Neuronal stem cell (in vitro differentiated cells): ENCODE measurements around the gene RTP5. TPM values are rescaled to one million over a fixed set of nuclear protein-coding genes. Genes with fewer than 3 reads are reported as not detected.
"Not testable (repeated sequence)": the region's sequence is repeated elsewhere in the genome, so short reads cannot be mapped to it uniquely, and the experiment has no call there.

Source experiments
- DNase-seq: peaks from one replicate; pipeline ENCODE4 v3.0.0-alpha.2; 2013; ENCODE audit warnings: low spot score
- H2AFZ ChIP-seq: one replicate; pipeline ENCODE4 v1.6.1; 2013; ENCODE audit warnings: mild to moderate bottlenecking, low read length, inconsistent platforms
- H2AK5ac ChIP-seq: 2 replicates; pipeline ENCODE4 v1.6.1; 2013; ENCODE audit warnings: low read depth, mild to moderate bottlenecking, inconsistent platforms, low read length, moderate library complexity, mixed read lengths
- H2BK120ac ChIP-seq: 2 replicates; pipeline ENCODE4 v1.6.1; 2013; ENCODE audit warnings: low read depth, mild to moderate bottlenecking, inconsistent platforms, low read length, moderate library complexity, mixed read lengths
- H2BK12ac ChIP-seq: one replicate; pipeline ENCODE4 v1.6.1; 2013; ENCODE audit warnings: low read length, inconsistent platforms
- H2BK15ac ChIP-seq: 2 replicates; pipeline ENCODE4 v1.6.1; 2013; ENCODE audit warnings: mild to moderate bottlenecking, low read length, inconsistent platforms, mixed read lengths
- H2BK5ac ChIP-seq: one replicate; pipeline ENCODE4 v1.6.1; 2013; ENCODE audit warnings: inconsistent platforms, mild to moderate bottlenecking, low read length, moderate library complexity
- H3K14ac ChIP-seq: one replicate; pipeline ENCODE4 v1.6.1; 2013; ENCODE audit warnings: low read length, inconsistent platforms
- H3K18ac ChIP-seq: 2 replicates; pipeline ENCODE4 v1.6.1; 2013; ENCODE audit warnings: low read length, inconsistent platforms
- H3K23ac ChIP-seq: 2 replicates; pipeline ENCODE4 v1.6.1; 2013; ENCODE audit warnings: low read depth, mild to moderate bottlenecking, mixed read lengths, low read length, inconsistent platforms; ENCODE audit not compliant: poor library complexity
- H3K27ac ChIP-seq: replicated peaks from 3 replicates; pipeline ENCODE4 v1.5.1; 2013; ENCODE audit warnings: low read length, inconsistent platforms
- H3K27me3 ChIP-seq, 3 experiments: 2 replicates each; pipeline ENCODE4 v1.6.1; 2013; ENCODE audit warnings: low read length in 3 of 3, mild to moderate bottlenecking in 2 of 3, inconsistent platforms in 1 of 3, low read depth in 1 of 3, mixed read lengths in 1 of 3, moderate library complexity in 1 of 3; ENCODE audit not compliant: control insufficient read depth in 3 of 3, insufficient read depth in 3 of 3
- H3K36me3 ChIP-seq, 2 donors: replicated peaks in 1 of 2; 2 replicates each; pipeline ENCODE4 v1.6.1; 2013; ENCODE audit warnings: low read length in 2 of 2; ENCODE audit not compliant: control insufficient read depth in 2 of 2, insufficient read depth in 2 of 2
- H3K4ac ChIP-seq: 2 replicates; pipeline ENCODE4 v1.6.1; 2013; ENCODE audit warnings: inconsistent platforms, mild to moderate bottlenecking, low read length, moderate library complexity
- H3K4me1 ChIP-seq, 2 donors: 1 replicate in 1 of 2; 2 replicates in 1 of 2; pipeline ENCODE4 v1.6.1; 2013; ENCODE audit warnings: low read length in 2 of 2, low read depth in 1 of 2; ENCODE audit not compliant: control insufficient read depth in 2 of 2, insufficient read depth in 1 of 2
- H3K4me2 ChIP-seq: one replicate; pipeline ENCODE4 v1.6.1; 2013; ENCODE audit warnings: mild to moderate bottlenecking, low read length, inconsistent platforms; ENCODE audit not compliant: insufficient read depth, poor library complexity, severe bottlenecking
- H3K4me3 ChIP-seq, 2 donors: 2 replicates each; pipeline ENCODE4 v1.5.1; 2013; ENCODE audit warnings: low read length in 2 of 2, mild to moderate bottlenecking in 2 of 2, inconsistent platforms in 1 of 2, moderate library complexity in 1 of 2
- H3K79me1 ChIP-seq: one replicate; pipeline ENCODE4 v1.6.1; 2013; ENCODE audit warnings: low read depth, mild to moderate bottlenecking, inconsistent platforms, low read length, moderate library complexity
- H3K9ac ChIP-seq: one replicate; pipeline ENCODE4 v1.6.1; 2013; ENCODE audit warnings: mild to moderate bottlenecking, low read depth, low read length, inconsistent platforms; ENCODE audit not compliant: poor library complexity
- H3K9me3 ChIP-seq, 2 donors: replicated peaks in 1 of 2; 2 replicates each; pipeline versions ENCODE3 to v1.6.1; 2013; ENCODE audit warnings: low read length in 2 of 2, mild to moderate bottlenecking in 2 of 2, inconsistent platforms in 1 of 2, low read depth in 1 of 2, mixed read lengths in 1 of 2, moderate library complexity in 1 of 2; ENCODE audit not compliant: control insufficient read depth in 2 of 2, insufficient read depth in 1 of 2
- H4K8ac ChIP-seq: one replicate; pipeline ENCODE4 v1.6.1; 2013; ENCODE audit warnings: low read depth, mild to moderate bottlenecking, inconsistent platforms, low read length, moderate library complexity
- H4K91ac ChIP-seq: one replicate; pipeline ENCODE4 v1.6.1; 2013; ENCODE audit warnings: low read length, low read depth, mild to moderate bottlenecking, inconsistent platforms; ENCODE audit not compliant: poor library complexity
- WGBS, 2 donors: extraction: QIAGEN DNeasy Blood & Tissue Kit; methylation state at CpG; one replicate each; pipeline ENCODE4 v1.1.7; 2013; ENCODE audit warnings: missing lambda C conversion rate in 2 of 2, mixed read lengths in 1 of 2; ENCODE audit not compliant: insufficient read length in 2 of 2, insufficient replicate concordance in 1 of 2; ENCODE audit errors: extremely low coverage in 2 of 2; 5-methylcytosine and 5-hydroxymethylcytosine counted together
- polyA plus RNA-seq, 2 experiments: library from polyadenylated mRNA; stranded (reverse); fragments of 200-250 nt; gene quantifications; one replicate each; pipeline ENCODE4 v1.2.3, GENCODE V29; 2013

The RTP5 gene
- not detected for polyA plus RNA-seq (2013, experiment 1 of 2)
- polyA plus RNA-seq (2013, experiment 2 of 2): not detected

DNA sequence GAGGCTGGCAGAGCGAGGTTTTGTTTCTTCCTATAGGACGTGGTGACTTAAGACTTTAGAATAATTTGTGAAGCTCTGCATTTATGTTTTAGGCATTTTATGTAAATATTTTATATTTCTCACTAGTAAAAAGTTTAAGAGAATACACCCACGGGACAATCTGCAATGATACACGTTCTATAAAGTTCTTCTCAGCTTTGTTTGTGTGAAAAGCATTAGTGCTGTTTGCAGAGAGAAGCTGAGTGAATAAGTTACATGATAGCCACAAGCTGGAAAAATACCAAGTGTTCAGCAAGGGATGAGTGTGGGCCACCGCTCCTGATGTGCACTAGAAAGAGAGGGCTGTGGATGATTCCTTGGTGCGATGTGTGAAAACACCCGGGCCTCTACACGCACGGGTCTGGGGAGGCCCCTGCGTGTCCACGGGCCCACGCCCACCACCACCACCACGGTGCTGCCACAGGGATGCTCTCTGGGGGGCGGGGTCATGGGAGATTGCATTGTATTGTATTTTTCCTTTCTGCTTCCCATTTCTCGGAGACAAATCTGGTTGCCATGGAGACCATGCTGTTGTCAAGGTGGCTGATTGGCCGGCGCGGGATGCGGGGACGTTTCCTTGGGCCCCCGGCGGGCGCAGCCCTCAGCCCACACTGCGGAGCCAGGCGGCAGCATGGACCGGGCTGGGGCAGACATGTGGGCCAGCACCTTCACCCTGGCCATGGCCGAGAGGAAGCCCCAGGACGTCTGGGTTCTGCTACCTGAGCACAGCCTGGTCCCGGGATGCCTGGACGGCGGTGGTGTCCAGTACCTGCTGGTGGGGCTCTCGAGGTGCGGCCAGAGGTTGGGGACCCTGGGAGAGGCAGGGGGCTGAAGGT lies at the start of gene RTP5:
RTP5 (plus strand) TSS at position 643 of the 875 bp plus-strand sequence; CDS start at position 671, 28 bp downstream.
- Histone ChIP-seq H3K23ac (peak within 1 kb of the TSS; percentile 44), H3K9me3 (peaks cover 0 to 19% of the 10 kb centered on the region in 2 donors), H4K91ac (no peak within 1 kb of the TSS), H3K27ac (no peak within 1 kb of the TSS), H3K14ac (no peak within 1 kb of the TSS), H3K4ac (no peak within 1 kb of the TSS), H3K18ac (peak within 1 kb of the TSS; percentile 65), H3K79me1 (peaks cover 15% of the 10 kb centered on the region), H3K4me1 (peaks cover 0 to 17% of the 10 kb centered on the region in 2 donors), H2BK12ac (no peak within 1 kb of the TSS), H3K4me3 (no peak within 1 kb of the TSS), H3K36me3 (peaks cover 0 to 8% of the 10 kb centered on the region in 2 donors), H4K8ac (no peak within 1 kb of the TSS), H3K27me3 (peaks cover 0 to 29% (median 17%) of the 10 kb centered on the region in 3 experiments), H2BK120ac (no peak within 1 kb of the TSS), H2AK5ac (peak within 1 kb of the TSS; percentile 25), H3K9ac (no peak within 1 kb of the TSS), H3K4me2 (no peak within 1 kb of the TSS), H2AFZ (no peak within 1 kb of the TSS), H2BK15ac (peak within 1 kb of the TSS; percentile 56), H2BK5ac (peak within 1 kb of the TSS; percentile 48)
- no peak for DNase-seq
- WGBS, 2 donors: no CpG with 5 or more reads among the region's 33 CpGs

DNA sequence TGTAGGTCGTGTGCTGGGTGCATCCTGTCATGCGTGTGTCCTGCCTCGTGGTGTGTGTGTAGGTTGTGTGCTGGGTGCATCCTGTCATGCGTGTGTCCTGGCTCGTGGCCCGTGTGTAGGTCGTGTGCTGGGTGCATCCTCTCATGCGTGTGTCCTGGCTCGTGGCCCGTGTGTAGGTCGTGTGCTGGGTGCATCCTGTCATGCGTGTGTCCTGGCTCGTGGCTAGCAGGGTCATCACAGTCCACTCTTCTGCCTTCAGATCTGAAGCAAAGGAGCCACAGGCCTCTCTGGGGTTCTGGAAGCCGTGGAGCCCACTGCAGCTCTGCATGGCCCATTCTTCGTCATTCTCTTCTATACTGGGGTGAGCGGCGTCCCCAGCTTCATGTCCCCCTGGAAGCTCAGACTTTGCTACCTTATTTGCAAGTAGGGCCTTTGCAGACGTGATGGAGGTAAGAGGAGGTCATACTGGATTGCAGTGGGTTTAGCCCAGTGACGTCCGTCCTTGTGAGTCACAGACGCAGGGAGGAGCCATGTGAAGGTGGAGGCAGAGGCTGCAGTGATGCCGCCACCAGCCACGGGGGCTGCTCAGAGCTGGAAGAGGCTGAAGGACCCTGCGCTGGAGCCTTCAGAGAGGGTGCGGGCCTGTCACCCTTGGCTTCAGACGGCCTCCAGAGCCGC lies 49.4 kb upstream of the RTP5 start:
- H3K9ac ChIP-seq, H3K27me3 ChIP-seq, H3K36me3 ChIP-seq, H2AFZ ChIP-seq, H3K4ac ChIP-seq, H4K91ac ChIP-seq, H3K4me3 ChIP-seq, H3K4me2 ChIP-seq, H2BK120ac ChIP-seq, H3K79me1 ChIP-seq, H3K27ac ChIP-seq, H4K8ac ChIP-seq, H2AK5ac ChIP-seq, H2BK12ac ChIP-seq, H3K9me3 ChIP-seq, H3K4me1 ChIP-seq, DNase-seq: not testable (repeated sequence)
- no CpG with 5 or more reads among the region's 27 CpGs for WGBS, 2 donors
- Histone ChIP-seq H3K14ac (peak overlapping the region; percentile 1), H2BK5ac (peak overlapping the region; percentile 24), H2BK15ac (peak overlapping the region; percentile 81), H3K23ac (peak overlapping the region; percentile 55), H3K18ac (peak overlapping the region; percentile 91)

DNA sequence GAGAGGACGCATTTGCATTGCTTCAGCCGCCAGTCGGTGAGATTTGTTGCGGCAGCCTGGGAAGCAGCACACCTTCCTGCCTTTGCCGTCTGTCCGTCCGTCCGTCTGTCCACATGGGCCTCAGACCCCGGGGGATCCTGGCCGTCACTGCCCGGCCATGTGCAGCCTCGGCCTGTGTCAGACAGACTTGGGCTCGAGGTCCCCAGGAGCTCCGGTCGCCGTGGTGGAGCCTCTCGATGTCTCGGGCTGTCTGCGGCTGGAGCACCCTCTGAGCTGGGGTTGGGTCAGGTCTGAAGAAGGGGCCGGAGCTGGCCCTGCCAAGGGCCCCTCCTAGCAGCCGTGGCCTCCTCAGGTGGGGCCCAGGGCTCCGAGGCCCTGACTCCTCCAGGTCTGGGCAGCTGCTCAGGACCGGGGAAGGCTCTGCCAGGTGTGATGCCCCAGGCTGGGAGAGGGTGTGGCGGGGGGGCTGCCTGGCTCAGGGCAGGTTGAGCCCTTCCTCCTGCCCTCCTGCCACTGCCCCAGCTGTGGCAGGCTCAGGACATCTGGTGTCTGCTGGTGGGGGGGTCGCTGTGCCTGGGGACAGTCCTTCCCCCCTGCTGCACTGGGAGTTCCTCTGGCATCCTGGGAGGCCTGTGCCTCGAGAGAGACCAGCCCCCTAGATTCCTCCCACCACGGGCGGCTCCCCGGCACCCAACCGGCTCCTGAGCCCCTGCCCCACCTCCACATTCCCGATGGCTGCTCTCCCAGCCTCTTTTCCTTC lies 48.7 kb upstream of the RTP5 start:
- peak overlapping the region; percentile 84 for H3K4ac ChIP-seq
- H3K18ac ChIP-seq: peak overlapping the region; percentile 91
- WGBS, 2 donors: no CpG with 5 or more reads among the region's 31 CpGs
- H3K27ac ChIP-seq: no peak overlapping the region
- peak overlapping the region; percentile 55 for H3K23ac ChIP-seq
- DNase-seq: no peak
- no peak overlapping the region for H4K8ac ChIP-seq
- no peaks in the 10 kb centered on the region for H3K27me3 ChIP-seq
- H2BK12ac ChIP-seq: peak overlapping the region; percentile 46
- no peak overlapping the region for H3K4me2 ChIP-seq
- H2BK120ac ChIP-seq: no peak overlapping the region
- H3K36me3 ChIP-seq: no peaks in the 10 kb centered on the region
- H3K14ac ChIP-seq: peak overlapping the region; percentile 71
- no peaks in the 10 kb centered on the region for H3K4me1 ChIP-seq
- H2BK5ac ChIP-seq: peak overlapping the region; percentile 24
- H3K79me1 ChIP-seq: peaks cover 3% of the 10 kb centered on the region
- H4K91ac ChIP-seq: no peak overlapping the region
- peak overlapping the region; percentile 81 for H2BK15ac ChIP-seq
- H2AFZ ChIP-seq: no peak overlapping the region
- no peak overlapping the region for H3K4me3 ChIP-seq
- H2AK5ac ChIP-seq: peak overlapping the region; percentile 94
- peaks cover 0 to 4% of the 10 kb centered on the region in 2 donors for H3K9me3 ChIP-seq
- H3K9ac ChIP-seq: no peak overlapping the region
